GM12865 (cell line): ENCODE results near the gene ITM2C.

Experiments used
- DNase-seq: peaks from one replicate; pipeline ENCODE4 v3.0.0; 2010; ENCODE audit warnings: low read depth
- H3K4me3 ChIP-seq: 2 replicates; pipeline ENCODE4 v1.5.1; 2011; ENCODE audit warnings: mild to moderate bottlenecking, low read depth, low read length, control low read depth
- TF ChIP-seq, protein P1 (sequence below): IDR thresholded peaks from 2 replicates; pipeline ENCODE4 v1.5.1; 2011; ENCODE audit warnings: low read length, control low read depth, low read depth, inconsistent platforms; ENCODE audit not compliant: insufficient read depth; ENCODE audit errors: missing control alignments

The ITM2C gene

DNA sequence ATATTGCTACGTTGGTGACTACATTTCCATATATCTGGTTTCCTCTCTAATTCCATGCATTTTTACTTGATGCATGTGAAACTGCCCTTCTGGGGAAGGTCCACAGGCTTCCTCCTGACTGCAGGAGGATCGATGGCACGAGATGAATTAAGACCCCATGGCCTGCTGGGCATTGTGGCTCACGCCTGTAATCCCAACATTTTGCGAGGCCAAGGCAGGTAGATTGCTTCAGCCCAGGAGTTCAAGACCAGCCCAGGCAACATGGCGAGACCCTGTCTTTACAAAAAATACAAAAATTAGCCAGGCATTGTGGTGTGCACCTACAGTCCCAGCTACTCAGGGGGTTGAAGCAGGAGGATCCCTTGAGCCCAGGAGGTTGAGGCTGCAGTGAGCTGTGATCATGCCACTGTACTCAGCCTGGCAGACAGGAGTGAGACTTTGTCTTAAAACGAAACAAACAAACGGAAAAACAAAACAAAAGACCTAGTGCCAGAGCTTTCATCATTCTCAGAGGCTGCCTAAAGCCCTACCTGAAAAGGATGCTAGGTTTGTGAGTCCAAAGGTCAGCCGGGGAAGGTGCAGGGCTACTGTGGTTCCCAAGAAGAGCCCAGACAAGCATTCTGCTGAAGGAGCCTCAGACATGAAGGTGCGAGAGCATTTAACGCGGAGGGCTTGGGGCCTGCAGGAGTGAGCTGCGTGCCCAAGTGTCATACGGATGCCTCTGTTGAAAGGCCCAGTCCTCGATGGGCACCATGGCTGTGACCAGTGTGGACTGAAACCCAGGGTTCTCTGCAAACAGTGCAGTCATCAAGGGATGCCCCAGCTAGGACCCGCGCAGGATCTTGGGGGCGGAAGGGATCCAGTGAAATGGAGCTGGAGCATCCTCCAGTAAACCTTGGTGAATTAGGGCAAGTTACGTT, 38.7 kb downstream of the ITM2C start:
- DNase-seq, result no peak
- no peak overlapping the region for H3K4me3 ChIP-seq
- TF ChIP-seq, protein P1, sequence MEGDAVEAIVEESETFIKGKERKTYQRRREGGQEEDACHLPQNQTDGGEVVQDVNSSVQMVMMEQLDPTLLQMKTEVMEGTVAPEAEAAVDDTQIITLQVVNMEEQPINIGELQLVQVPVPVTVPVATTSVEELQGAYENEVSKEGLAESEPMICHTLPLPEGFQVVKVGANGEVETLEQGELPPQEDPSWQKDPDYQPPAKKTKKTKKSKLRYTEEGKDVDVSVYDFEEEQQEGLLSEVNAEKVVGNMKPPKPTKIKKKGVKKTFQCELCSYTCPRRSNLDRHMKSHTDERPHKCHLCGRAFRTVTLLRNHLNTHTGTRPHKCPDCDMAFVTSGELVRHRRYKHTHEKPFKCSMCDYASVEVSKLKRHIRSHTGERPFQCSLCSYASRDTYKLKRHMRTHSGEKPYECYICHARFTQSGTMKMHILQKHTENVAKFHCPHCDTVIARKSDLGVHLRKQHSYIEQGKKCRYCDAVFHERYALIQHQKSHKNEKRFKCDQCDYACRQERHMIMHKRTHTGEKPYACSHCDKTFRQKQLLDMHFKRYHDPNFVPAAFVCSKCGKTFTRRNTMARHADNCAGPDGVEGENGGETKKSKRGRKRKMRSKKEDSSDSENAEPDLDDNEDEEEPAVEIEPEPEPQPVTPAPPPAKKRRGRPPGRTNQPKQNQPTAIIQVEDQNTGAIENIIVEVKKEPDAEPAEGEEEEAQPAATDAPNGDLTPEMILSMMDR, result no peak

DNA sequence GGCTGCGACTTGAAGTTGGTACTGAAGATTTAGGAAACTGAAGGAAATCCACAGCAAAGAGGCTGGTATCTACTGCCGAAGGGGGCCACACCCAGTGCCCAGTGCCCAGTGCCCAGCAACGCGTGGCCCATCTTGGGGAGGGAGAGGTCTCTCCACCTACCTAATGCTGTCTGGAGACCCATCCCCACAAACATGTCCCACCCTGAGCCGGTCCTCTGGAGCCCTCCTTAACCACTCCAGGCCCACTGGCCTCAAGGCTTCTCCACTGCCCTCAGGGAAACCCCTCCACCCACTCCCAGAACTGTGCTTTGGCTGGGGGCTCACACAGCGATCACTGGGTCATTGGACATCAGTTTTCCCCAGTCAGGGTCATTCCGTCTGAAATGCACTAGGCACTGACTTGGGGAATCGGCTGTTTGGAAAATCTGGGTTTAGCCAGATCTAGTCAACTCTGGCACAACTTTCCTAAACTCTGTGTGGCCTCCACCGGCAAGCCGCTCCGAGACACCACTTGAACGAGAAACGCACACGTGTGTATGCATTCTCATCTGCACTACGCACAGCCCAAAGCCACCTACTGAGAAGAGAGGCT, 40.2 kb downstream of the ITM2C start:
- no peak overlapping the region for H3K4me3 ChIP-seq
- DNase-seq, result no peak
- TF ChIP-seq, protein P1, result no peak

DNA sequence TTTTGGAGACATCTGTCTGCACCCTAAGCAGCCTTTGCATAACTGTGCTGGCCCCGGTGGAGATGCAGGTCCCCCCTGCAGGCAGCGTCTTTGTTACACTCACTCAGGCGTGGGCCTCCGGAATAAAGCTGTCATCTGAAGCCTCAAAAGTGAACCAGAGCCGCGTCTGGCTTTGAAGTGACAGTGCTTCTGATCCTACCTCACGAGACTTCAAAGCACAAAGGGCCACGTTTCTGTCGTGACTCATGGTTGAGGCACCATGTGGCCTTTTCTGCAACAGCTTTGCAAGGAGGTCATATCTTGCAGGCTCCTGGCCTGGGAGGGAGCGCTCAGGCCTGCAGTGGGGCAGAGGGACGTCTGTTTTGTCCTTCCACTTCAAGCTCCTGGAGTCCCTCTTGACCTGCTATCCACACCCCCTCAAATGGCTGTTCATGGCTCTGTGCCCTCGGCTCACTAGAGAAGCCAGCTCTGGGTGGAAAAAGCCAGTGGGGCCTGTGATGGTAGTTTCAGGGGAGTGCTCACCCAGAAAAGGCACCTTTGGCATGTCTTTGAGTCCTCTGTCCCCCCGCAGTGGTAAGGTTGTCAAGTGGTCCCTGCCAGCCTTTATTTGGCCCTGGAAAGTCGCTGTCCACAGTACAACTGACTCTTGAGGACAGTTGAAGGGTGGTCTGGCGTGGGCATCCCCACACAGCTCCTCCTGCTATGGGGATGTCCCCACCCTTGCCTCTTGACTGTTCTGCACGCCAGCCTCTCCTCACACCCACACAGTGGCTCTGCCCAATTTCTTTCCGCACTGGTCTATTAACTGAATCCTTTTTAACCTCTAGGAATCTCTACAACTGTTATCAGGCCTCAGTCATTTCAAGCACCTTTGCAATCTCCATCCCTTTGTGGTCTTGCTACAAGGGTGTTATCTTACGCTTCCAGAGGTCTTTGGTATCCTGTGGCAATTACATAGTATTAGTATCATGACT, 41.0 kb downstream of the ITM2C start:
- DNase-seq, result peak; percentile 39

DNA sequence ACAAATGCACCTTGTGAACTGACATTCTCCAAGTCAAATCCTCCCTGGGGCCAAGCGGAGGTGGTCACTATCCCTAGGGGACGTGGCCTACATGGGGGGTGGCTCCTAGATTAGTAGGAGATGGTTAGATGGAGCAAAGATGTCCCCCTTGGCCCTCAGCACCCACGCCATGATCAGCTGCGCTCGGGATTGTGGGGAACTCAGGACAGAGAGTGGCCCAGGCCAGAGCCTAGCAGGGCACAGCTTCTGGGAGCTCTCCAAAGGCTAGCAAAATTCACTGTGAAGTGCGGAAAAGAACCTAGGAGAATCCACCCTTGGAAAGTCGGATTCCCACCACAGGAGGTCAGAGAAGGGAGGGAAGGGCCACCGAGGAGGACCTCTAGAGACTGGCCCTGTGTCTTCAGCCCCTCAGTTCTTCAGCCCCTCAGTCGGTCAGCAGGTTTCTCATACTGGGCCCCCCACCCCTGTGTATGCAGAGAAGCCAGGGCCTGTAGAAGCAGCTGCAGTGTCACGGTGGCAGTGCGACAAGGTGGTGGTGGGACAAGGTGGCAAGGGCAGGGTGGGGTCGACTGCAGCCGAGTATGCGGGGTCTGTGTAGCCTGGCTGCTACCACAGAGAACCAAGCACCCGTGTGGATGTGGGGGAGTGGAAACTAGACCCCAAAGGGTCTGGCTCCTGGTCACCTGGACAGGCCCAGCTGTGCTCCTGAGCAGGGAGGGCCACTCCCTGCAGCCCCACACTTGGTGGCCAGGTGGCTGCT, 41.9 kb downstream of the ITM2C start:
- no peak for DNase-seq
- no peak overlapping the region for H3K4me3 ChIP-seq
- TF ChIP-seq, protein P1, result no peak

More for the DNA sequence above, 41.0 kb downstream of the ITM2C start:
- TF ChIP-seq, protein P1, result no peak
- H3K4me3 ChIP-seq, result no peak overlapping the region

DNA sequence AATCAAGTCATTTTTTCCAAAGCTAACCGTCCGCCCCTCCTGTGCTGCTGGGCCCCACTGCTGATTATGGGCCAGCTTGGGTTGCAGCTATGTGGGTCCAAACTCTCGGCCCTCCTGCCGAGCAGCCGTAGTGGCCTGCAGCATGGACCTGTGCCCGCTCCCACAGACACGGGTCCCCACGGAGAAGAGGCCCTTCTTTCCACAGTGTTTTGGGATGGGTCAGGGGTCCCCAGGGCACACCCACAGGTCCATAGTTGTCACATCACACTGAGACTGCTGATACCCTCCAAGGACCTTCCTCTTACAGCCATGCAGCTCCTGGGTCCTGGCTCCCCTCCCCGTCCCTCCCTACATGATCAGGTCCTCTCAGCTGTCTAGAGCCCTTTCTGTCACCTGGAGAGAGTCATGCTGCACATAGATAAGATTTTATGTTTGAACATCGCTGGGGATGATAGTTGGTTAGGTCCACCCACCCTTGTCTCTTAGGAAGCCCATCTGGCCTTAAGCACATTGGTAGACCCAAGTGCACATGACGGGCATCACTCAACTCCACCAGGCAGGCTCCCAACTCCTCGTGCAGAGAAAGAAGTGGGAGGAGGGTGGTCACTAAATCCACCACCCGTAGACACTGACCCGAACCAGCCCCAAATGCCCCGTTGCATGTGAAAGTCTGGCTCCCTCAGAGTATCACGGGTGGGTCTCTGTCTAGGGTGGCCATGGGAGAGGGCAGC, 42.8 kb downstream of the ITM2C start:
- H3K4me3 ChIP-seq, result no peak overlapping the region
- TF ChIP-seq, protein P1, result no peak
- no peak for DNase-seq

DNA sequence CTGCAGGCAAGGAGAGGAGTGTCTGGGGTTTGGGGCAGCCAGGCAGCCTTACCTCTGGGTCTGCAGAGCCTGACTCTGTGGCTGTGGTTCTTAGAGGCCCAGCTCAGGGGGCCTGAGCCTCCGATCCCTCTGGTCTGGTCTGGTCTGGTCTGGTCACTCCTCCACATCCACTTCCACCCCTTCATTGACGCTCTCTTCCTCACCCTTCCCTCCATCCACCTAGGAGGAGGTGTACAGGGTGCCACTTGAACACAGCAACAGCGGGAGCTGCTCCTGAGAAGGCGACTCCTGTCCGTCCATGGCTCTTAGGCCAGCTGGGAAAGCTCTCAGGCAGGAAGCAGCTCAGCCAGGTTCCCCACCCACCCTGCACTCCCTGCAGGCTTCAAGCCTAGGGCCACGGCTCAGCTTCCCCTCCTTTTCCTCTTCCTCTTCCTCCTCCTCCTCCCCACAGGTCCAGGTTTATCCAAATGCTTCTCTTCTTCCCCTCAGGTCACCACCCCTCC, 43.4 kb downstream of the ITM2C start:
- no peak for DNase-seq
- H3K4me3 ChIP-seq, result no peak overlapping the region
- TF ChIP-seq, protein P1, result no peak
